Amniotic epithelial cell (primary cell): ENCODE measurements around the gene ZNF823.
A peak's percentile ranks its signal among the peaks of the same experiment; 100 is the strongest.
"Not testable (repeated sequence)": the region's sequence is repeated elsewhere in the genome, so short reads cannot be mapped to it uniquely, and the experiment has no call there.

ENCODE experiments used
- DNase-seq: peaks from one replicate; pipeline ENCODE4 v3.0.0-alpha.2; 2010; ENCODE audit warnings: low read depth

Gene ZNF823

GRCh38 chr19:11680689-11681302, 58.0 kb downstream of the ZNF823 start:
- no peak for DNase-seq

DNA sequence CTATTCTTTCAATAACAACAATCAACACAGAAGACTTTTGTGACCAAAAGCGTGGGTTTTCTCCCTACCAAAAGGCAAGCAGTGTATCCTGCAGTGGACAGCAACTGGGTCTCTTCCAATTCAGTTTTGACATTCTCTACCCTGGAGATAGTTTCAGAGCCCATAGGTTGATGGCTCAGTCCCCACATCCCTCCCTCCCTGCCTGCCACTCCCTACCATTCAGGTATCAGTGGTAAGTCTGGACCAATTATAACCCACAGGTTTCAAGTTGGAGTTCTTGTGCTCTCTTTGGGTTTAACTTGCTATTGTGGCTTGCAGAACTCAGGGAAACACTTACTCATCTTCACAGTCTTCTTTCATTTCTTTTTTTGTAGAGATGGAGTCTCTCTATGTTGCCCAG, 60.2 kb downstream of the ZNF823 start:
- DNase-seq = no peak

GRCh38 chr19:11676661-11677600, 61.8 kb downstream of the ZNF823 start:
- not testable (repeated sequence) for DNase-seq

DNA sequence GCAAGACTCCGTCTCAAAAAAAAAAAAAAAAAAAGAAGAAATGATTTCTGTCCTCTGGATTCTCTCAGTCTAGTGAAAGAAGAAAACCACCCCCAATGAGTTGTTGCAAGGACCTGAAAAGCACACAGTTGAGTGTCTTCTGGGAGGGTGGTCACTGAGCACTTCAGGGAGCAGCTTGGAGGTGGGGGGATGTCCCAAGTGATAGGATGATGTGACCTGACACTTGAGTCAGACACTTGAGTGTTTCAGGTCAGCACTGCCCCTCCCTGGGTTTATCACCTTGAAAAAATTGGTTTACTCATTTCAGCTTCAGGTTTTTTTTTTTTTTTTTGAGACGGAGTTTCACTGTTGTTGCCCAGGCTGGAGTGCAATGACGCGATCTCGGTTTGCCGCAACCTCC, 63.2 kb downstream of the ZNF823 start:
- DNase-seq = no peak

DNA sequence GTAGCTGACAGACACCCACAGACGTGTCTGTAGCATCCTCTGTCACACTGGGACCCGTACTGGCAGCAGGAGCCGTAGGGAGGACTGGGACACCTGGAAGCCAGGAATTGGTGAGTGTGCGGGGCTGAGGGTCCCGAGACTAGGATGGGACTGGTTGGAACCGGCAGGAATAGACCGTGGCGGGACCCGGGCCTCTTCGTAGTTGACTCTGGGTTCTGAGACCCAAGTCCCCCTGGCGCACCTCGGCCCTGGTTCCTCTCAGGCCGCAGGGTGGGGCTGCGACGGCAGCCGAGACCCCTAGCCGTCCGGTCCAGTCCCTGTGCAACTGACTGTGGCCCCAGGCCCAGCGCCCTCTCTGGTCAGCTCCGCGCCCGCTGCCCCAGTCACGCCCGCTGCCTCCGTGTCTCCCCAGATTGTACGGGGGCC, 64.7 kb downstream of the ZNF823 start:
- no peak for DNase-seq

DNA sequence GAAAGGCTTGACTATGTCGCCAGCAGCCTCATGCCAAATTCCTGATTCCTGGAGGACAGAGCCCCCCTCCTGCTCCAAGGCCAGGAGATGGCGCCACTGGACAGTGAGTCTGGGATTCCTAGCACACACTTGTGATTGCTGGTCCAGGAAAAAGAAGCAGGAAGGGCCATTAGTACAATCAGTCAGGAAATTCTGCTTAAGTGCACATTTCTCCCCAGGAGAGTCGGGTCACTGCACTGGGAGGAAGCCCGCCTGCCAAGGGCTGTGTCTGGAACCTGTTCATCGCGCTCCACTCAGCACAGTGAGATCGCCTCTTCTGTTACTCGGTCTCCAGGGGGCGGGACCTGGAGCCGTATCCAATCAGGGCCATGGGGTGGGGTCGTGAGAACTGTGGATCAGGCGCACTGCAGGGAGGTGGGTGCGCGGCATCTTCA, 65.1 kb downstream of the ZNF823 start:
- DNase-seq = peak; percentile 61
